Hematopoietic multipotent progenitor cell treated with erythropoietin and hydrocortisone succinate and interleukin-3 and kit ligand, for 15 days (in vitro differentiated cells): Measurements from ENCODE around the gene ELK4.

ENCODE experiments used
- DNase-seq: peaks from one replicate; pipeline ENCODE4 v3.0.0-alpha.2; 2015; ENCODE audit warnings: low spot score

Gene ELK4

GRCh38 chr1:205563927-205564441 is 67.8 kb downstream of the ELK4 start:
- no peak for DNase-seq

- DNase-seq: no peak
These were observed 70.2 kb downstream of the ELK4 start for GRCh38 chr1:205561501-205562203.
